ENCODE data around the gene PTMS. TPM values are rescaled to one million over a fixed set of nuclear protein-coding genes. Genes with fewer than 3 reads are reported as not detected.

PTMS gene
- total RNA-seq, 6 experiments from 2014 or later: 423 to 607 (median 561) TPM

DNA sequence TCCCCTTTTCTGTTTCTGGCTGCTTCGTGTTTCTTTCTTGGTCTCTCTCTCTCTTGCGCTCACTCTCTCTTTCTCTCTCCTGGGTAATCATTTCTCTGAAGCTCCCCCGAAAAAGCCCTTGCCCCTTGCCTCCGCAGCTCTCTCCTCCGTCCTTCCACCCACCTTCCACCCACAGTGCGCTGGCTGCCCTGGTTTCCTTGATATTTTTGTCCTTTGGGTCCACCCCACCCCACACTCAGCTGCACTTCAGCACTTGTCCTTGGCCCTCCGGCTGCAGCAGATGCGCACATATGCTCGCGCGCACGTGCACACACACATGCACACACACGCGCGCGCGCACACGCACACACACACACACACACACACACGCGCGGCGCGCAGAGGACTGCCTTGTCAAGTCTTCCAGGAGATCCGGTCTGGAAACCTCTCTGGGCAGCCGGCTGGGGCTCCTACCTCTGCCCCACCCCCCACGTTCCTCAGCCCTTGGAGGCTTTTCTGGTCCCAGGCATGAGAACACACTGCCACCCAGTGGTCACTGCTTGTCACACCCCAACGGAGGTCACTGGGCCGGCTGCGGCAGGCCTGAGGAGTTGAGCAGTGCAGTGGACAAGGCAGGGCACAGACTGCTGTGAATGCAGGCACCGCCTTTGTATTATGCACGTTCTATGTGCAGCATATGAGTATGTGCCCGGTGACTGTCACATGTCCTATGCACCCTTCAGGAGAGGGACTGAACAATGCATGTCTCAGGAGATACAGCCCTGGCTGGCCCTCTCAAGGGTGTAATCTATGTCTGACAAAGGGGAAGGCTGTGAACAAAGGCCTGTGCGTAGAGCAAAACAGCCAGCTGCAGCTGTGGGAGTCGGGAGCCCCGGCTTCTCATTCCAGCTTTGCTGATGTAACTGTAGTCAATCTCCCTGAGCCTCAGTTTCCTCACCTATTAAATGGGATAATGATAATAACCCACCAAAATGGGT, 12.7 kb downstream of the PTMS start:
- H3K36me3 Mint-ChIP-seq (ENCODE audit: low read depth): no peaks in the 10 kb centered on the region
- peak overlapping the region; percentile 89 for H3K4me3 Mint-ChIP-seq
- peak overlapping the region; percentile 84 for H3K27ac Mint-ChIP-seq
- peaks cover 16% of the 10 kb centered on the region for H3K4me1 Mint-ChIP-seq (ENCODE audit: low read depth)
- DNase-seq: peak; percentile 87
- peaks cover 8% of the 10 kb centered on the region for H3K27me3 Mint-ChIP-seq (ENCODE audit: insufficient read depth)
- TF ChIP-seq CTCF (IDR thresholded peaks at IDR 0.05): peak; percentile 96
- no peaks in the 10 kb centered on the region for H3K9me3 Mint-ChIP-seq

GRCh38 chr12:6779708-6780432, 13.7 kb downstream of the PTMS start:
- Mint-ChIP-seq H3K9me3 (no peaks in the 10 kb centered on the region), H3K27me3 (ENCODE audit: insufficient read depth) (peaks cover 6% of the 10 kb centered on the region), H3K4me3 (no peak overlapping the region), H3K4me1 (ENCODE audit: low read depth) (peaks cover 16% of the 10 kb centered on the region), H3K27ac (no peak overlapping the region), H3K36me3 (ENCODE audit: low read depth) (no peaks in the 10 kb centered on the region)
- no peak for DNase-seq
- no peak for TF ChIP-seq CTCF (IDR thresholded peaks at IDR 0.05)

DNA sequence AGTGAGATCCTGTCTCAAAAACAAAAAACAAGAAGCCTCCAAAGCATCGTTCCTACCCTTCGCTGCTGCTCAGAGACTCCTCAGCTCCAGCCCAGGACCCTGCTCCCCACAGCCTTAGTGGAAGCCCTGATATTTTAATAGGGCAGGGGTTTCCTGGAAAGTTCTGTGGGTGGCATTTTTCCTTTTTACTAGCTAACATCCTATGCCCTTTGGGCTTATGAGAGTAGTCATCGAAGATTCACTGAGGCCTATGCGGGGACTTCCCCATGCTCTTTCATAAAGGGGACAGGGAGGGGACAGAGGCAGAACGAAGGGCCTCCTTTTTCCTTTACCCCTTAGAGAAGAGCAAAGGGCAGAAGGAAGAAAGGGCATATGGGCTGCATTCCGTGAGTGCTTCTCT, 14.4 kb downstream of the PTMS start:
- no peak for TF ChIP-seq CTCF (IDR thresholded peaks at IDR 0.05)
- H3K36me3 Mint-ChIP-seq (ENCODE audit: low read depth): no peaks in the 10 kb centered on the region
- H3K27ac Mint-ChIP-seq: no peak overlapping the region
- H3K9me3 Mint-ChIP-seq: no peaks in the 10 kb centered on the region
- no peak for DNase-seq
- peaks cover 3% of the 10 kb centered on the region for H3K27me3 Mint-ChIP-seq (ENCODE audit: insufficient read depth)
- H3K4me3 Mint-ChIP-seq: no peak overlapping the region
- H3K4me1 Mint-ChIP-seq (ENCODE audit: low read depth): peaks cover 16% of the 10 kb centered on the region

DNA sequence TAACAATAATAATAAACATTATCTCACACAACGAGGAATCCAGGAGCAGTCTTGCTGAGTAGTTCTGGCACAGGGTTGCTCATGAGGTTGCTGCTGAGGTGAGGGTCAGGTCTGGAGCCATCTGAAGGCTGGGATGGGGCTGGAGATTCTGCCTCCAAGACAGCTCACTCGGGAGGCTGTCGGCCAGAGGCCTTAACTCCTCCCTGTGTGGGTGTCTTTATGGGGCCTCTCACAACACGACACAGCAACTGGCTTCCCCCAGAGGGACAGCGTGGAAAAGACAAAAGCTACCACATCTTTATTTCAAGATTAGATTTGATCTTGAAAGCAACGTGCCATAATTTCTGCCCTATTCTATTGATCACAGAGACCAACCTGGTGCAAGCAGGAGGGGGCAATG, 16.0 kb downstream of the PTMS start:
- Mint-ChIP-seq H3K4me1 (ENCODE audit: low read depth) (peaks cover 16% of the 10 kb centered on the region), H3K27ac (no peak overlapping the region), H3K27me3 (ENCODE audit: insufficient read depth) (peaks cover 3% of the 10 kb centered on the region), H3K9me3 (no peaks in the 10 kb centered on the region), H3K4me3 (no peak overlapping the region), H3K36me3 (ENCODE audit: low read depth) (no peaks in the 10 kb centered on the region)
- no peak for DNase-seq
- TF ChIP-seq CTCF (IDR thresholded peaks at IDR 0.05): no peak

DNA sequence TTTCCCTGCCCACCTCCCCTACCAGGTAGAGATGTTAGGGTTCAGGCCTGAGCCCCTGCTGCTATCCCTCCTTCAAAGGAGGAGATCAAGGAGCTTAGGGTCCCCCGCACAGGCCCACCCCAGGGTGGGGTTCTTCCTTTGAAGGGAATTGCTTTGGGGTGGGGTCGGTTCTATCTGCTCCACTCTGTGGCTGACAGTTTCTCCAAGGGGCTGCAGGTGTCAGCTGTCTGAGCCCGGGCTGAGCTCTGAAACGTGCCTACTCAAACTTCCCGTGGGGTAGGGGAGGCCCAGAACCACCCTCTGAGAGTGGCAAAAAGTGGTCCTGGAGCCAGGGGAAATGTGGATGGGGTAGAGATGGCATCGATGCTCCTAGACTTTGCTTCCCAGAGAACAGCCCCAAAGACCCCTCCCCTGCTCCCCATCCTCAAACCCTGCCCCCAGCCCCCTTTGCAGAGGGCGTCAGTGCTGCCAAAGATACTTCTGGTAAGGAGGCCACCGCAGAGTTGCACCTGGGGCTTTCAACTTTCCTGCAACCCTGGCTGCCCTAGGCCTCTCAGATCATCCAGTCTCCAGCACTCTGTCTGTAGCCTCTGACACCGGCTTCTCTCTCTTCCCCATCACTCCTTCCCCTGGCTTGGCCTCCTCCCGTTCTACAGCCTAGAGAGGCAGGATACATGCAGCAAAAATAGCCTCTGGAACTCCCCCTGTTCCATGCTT, 16.8 kb downstream of the PTMS start:
- H3K9me3 Mint-ChIP-seq: no peaks in the 10 kb centered on the region
- no peak overlapping the region for H3K27ac Mint-ChIP-seq
- H3K4me3 Mint-ChIP-seq: no peak overlapping the region
- DNase-seq: no peak
- peaks cover 14% of the 10 kb centered on the region for H3K4me1 Mint-ChIP-seq (ENCODE audit: low read depth)
- no peaks in the 10 kb centered on the region; the same call in none of the 2 replicates for H3K27me3 Mint-ChIP-seq (ENCODE audit: insufficient read depth)
- TF ChIP-seq CTCF (IDR thresholded peaks at IDR 0.05): no peak
- H3K36me3 Mint-ChIP-seq (ENCODE audit: low read depth): no peaks in the 10 kb centered on the region

Data from HFFc6 (cell line).